Lung microvascular endothelial cell (primary cell): ENCODE results near the gene STX8. TPM values are rescaled to one million over a fixed set of nuclear protein-coding genes. Genes with fewer than 3 reads are reported as not detected.

Experiments used
- DNase-seq, 2 donors: peaks; one replicate each; pipeline versions ENCODE4 v3.0.0 to v3.0.0-alpha.2; 2010; ENCODE audit warnings: low read depth in 2 of 2
- total RNA-seq: library from RNA; depleted of rRNA; stranded (reverse); fragments of >200 nt; gene quantifications from 2 replicates; pipeline ENCODE4 v1.2.1, GENCODE V29; 2014

STX8 gene
- total RNA-seq, 1 donor from 2014 or later, result 43.8 TPM

DNA sequence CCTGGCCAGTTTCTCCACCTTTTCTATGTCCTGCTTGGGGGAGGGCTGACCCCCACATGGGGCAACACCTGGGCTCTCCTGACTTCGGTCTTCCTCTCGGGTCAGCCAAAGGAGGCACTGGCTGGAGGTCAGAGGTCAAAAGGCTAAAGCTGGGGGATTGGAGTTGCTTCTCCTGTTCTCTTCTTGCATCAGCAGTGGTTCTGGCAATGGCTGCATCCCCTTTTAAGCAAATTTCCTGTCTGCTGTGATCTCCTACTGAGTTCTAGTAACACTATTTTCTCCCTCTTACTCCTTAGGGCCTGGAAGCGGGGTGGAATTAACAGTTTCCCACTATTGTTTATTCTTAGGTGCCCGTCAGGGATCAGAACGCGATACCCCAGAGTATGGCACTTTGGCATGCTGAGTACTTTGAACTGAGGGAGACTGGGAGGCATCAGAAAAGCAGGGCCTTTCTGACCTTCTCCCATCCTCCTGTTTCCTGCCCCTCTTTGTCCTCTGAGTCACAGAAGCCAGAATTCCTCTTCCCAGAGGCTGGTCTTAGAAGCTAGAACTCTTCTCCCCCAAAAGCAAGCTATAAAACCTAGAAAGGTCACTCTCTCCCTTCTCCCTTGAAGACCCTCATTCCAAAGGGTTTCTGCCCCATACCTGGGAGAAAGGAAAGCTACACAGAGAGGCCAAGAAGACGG, 268.2 kb downstream of the STX8 start:
- peak; percentile 21 to 44 for DNase-seq

GRCh38 chr17:9306086-9306485, 269.5 kb downstream of the STX8 start:
- DNase-seq, result peak in 1 of 2 donors; percentile 7

DNA sequence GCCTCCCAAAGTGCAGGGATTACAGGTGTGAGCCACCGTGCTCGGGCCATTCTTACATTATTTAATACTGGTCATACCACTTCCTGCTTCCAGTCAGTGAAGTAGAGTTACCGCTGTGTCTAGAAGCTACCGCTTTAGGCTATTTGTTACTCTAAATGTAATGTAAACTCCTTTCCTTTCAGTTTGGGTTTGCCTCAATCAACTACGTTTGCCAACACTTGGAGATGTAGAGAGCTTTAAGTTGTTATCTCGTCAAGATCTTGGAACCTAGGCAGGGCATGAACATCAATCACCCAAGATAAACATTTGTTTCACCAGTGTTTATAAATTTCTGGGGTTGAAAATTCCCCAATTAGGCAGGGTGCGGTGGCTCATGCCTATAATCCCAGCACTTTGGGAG, 275.9 kb downstream of the STX8 start:
- no peak for DNase-seq

- peak in 1 of 2 donors; percentile 11 for DNase-seq
Observed at GRCh38 chr17:9298776-9299295, 276.8 kb downstream of the STX8 start.

GRCh38 chr17:9298135-9298534, 277.5 kb downstream of the STX8 start:
- DNase-seq, result peak in 1 of 2 donors; percentile 15

- no peak for DNase-seq
Observed at GRCh38 chr17:9294661-9295210, 280.9 kb downstream of the STX8 start.

DNA sequence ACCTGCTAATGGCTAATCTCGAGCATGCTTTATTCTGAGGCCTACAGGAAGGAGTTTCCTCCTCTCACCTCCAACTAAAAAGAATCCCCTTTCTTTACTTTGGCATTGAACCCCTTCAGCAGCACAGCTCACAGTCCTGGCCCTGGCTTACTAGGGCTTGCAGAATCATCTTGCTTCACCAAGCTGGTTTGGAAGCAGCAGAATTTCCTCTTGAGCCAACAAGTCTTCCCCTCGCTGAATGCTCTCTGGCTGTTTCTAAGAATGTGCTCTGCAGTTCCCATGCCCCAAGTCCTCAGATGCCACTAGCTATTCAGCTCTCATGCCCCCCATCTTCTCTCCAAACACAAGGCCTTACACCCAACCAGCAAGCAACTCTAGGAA, 283.1 kb downstream of the STX8 start:
- DNase-seq, result no peak

GRCh38 chr17:9291912-9292560, 283.6 kb downstream of the STX8 start:
- DNase-seq, result peak; percentile 44 to 72

DNA sequence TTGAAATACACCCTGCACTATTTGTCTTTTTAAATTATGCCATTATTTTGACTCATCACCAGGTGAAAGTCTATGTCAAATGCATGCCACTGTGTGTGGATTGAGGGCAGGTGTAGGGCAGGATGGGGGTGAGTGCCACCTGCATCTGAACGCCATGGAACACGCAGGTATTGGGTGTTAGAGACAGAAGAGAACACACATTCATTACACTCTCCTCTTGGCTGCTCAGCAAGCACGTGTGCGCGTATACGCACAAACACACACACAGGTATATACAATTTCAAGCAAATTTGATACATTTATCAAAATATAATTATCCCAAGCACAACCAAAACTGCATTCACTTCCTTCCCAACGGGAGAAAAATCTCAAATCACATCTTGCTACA, 285.4 kb downstream of the STX8 start:
- no peak for DNase-seq

DNA sequence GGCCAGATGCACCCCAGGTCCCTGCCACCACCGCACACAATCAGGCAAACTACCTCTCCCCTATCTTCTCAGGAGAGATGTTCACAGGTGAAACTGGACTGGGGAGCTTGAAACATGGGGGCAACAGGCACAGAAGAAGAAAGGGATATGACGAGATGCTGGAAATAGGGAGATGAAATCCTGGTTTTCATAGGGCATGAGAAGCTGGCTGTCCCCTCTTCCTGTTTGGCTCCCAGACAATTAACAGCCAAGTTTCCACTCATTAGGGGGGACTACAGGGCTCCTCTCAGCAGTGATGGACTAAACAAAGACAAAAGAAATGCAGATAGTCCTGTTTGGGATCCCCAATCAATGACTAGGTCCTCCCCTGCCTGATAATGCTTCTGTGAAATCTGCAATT, 288.3 kb downstream of the STX8 start:
- peak in 1 of 2 donors; percentile 61 for DNase-seq

DNA sequence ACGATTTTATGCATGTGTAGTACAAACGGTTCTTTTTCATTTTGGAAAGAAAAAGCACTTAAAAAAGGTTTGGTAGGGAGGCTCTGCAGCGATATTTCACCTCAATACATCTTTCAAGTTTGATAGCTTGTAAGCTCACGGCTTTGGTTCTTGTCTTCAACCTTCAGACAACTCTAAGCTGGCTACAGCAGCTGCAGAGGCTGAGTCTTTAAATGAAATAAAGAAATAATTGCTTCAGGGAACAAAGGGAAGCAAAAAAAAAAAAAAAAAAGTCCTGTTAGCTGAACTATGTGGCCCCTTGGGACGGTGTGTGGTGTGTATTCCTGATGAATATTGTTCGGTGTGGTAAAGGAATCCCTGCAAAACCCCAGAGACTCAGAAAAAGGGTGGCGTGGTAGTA, 289.2 kb downstream of the STX8 start:
- no peak for DNase-seq

GRCh38 chr17:9285602-9286427, 289.8 kb downstream of the STX8 start:
- no peak for DNase-seq

GRCh38 chr17:9284884-9285283, 290.7 kb downstream of the STX8 start:
- peak in 1 of 2 donors; percentile 56 for DNase-seq

GRCh38 chr17:9283909-9284308, 291.7 kb downstream of the STX8 start:
- no peak for DNase-seq

GRCh38 chr17:9279893-9280292, 295.7 kb downstream of the STX8 start:
- no peak for DNase-seq

GRCh38 chr17:9274973-9275372, 300.6 kb downstream of the STX8 start:
- DNase-seq, result no peak

GRCh38 chr17:9273428-9274391, 301.9 kb downstream of the STX8 start:
- no peak for DNase-seq

DNA sequence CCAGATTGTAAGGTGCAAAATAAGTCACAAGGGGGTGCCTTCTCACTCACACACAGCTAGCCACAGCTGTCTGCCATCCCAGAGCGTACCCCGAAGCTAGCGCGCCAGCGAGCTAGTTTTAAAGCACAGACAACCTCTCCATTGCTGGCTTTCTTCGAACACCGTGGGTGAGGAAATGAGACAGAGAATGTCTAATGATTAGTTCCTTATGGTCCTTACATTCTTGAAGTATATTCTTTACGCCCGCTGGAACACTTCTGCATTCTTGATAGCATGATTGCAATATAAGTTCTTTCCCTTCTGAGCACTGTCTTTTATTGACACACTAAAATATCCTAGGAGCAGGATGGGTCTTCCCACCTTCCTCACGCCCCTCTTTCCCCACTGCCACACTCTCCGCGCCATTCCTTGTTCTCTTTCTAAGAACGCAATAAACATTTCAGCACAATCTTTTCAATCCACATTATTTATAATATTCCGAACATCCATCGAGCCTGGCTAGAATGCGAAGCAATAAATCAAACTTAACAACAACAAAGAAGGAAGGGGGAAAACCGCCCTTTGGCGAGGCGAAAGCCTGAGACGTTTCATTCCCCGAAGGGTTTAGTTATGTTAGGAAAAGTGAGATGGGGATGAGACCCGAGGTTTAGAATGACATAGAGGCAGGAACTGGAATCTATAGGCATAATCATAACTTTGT, 303.0 kb downstream of the STX8 start:
- no peak for DNase-seq

DNA sequence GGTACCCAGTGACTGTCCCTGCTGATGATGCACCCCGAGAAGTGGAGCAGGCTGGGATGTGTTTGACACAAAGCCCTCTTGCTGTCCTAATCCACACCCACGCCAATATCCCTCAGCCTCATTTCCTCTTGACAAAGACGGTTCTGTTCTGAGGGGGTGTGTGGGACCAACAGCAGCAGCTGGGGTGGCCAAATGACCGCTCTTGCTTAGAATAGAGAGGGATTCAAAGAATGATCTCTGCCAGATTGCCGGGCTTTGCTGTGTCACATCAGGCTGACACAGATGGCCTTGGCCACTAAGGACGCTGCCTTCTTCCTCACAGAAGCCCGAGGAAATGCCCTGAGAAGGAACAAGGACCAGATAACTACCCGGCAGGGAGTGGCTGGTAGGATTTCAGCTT, 303.6 kb downstream of the STX8 start:
- no peak for DNase-seq

DNA sequence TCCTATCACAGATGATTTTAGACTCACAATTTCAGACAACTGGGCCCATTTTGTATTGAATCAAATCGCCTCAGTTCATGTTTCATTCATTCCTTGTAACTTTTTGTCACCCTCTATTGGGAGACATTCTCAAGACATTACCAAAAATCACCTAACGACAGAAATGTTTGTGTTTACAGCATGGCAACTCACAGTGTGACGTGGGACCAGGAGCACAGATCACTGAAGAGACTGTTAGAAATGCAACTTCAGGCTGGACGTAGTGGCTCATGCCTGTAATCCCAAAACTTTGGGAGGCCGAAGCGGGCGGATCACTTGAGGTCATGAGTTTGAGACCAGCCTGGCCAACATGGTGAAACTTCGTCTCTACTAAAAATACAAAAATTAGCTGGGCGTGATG, 304.7 kb downstream of the STX8 start:
- DNase-seq, result no peak
